Sigmoid colon (tissue), 4 donors: ENCODE data around the gene NT5M.

Experiments
- POLR2A ChIP-seq, 2 donors: fragments of 450-650 bp; IDR thresholded peaks; one replicate each; pipeline ENCODE4 v1.6.1; 2016; ENCODE audit warnings: antibody characterized with exemption in 2 of 2, mild to moderate bottlenecking in 2 of 2, moderate library complexity in 2 of 2
- POLR2AphosphoS5 ChIP-seq, 4 donors: sonication (generic); formaldehyde crosslinking; IDR thresholded peaks; one replicate each; pipeline ENCODE4 v1.6.1; 2017; ENCODE audit warnings: antibody characterized with exemption in 4 of 4
- TF ChIP-seq, protein P1 (sequence below), 4 experiments: fragments of 450-650 bp in 3 of 4; fragments of 200-600 bp in 1 of 4; IDR thresholded peaks; one replicate each; pipeline ENCODE4 v1.5.1; 2016 to 2019; ENCODE audit warnings: antibody characterized with exemption in 4 of 4, mild to moderate bottlenecking in 3 of 4, moderate library complexity in 2 of 4

GRCh38 chr17:17349724-17350106 lies 46.5 kb downstream of the NT5M start:
- TF ChIP-seq, protein P1, sequence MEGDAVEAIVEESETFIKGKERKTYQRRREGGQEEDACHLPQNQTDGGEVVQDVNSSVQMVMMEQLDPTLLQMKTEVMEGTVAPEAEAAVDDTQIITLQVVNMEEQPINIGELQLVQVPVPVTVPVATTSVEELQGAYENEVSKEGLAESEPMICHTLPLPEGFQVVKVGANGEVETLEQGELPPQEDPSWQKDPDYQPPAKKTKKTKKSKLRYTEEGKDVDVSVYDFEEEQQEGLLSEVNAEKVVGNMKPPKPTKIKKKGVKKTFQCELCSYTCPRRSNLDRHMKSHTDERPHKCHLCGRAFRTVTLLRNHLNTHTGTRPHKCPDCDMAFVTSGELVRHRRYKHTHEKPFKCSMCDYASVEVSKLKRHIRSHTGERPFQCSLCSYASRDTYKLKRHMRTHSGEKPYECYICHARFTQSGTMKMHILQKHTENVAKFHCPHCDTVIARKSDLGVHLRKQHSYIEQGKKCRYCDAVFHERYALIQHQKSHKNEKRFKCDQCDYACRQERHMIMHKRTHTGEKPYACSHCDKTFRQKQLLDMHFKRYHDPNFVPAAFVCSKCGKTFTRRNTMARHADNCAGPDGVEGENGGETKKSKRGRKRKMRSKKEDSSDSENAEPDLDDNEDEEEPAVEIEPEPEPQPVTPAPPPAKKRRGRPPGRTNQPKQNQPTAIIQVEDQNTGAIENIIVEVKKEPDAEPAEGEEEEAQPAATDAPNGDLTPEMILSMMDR (IDR thresholded peaks at IDR 0.05): no peak
- TF ChIP-seq POLR2A (IDR thresholded peaks at IDR 0.05) (no peak), POLR2AphosphoS5 (IDR thresholded peaks at IDR 0.05) (no peak)
